GM18517 (cell line): ENCODE measurements around the gene GPX7.

Experiments used
- ATAC-seq: cut with Tn5 transposase; IDR thresholded peaks from one replicate; pipeline ENCODE4 v1.9.1; 2021; ENCODE audit warnings: mild to moderate bottlenecking, moderate library complexity; ENCODE audit not compliant: unreplicated experiment

The GPX7 gene

DNA sequence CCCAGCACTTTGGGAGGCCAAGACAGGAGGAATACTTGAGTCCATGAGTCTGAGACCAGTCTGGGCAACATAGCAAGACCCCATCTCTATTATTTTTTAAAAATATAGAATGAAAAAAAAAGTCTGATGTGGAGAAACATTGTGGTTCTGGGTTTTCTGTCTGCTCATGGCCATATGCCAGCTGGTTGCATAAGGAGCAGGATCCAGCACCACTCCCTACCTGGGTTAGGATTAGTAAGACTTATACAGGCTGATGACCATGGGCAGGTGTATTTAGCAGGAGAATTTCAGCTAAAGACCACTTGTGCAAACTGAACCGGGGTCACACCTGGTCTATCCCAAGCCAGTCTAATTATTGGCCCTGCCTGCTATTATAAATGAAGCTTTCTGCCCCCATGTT is 16.7 kb upstream of the GPX7 start:
- no peak for ATAC-seq

DNA sequence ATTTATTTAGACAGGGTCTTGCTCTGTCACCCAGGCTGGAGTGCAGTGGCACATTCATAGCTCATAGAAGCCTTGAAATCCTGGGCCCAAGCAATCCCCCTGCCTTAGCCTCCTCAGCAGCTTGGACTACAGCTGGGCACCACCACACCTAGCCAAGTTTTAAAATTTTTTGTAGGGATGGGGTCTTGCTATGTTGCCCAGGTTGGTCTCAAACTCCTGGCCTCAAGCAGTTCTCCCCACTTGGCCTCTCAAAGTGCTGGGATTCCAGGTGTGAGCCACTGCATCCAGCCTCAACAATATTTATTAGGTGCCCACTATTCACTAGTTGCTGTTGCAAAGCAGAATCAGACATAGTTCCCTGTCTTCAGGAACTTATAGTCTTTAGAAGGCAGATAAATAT is 14.1 kb upstream of the GPX7 start:
- ATAC-seq, result no peak

DNA sequence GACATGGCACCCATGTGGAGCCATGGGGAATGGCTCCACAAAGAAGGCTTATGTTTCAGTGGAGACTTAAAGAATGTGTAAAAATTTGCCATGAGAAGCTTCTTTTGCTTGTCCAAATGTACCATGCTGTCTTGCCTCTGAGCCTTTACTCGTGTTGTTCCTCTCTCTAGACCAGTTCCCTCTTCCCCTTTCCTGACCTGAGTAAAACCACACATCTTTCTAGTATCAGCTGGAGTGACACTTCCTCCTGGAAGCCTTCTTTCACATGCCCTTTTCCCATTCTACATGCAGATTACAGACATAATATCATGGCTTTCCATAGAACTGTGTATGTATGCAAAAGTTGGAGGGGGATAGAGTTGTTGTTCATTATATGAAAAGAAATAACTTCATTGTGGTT is 13.6 kb upstream of the GPX7 start:
- ATAC-seq, result no peak

DNA sequence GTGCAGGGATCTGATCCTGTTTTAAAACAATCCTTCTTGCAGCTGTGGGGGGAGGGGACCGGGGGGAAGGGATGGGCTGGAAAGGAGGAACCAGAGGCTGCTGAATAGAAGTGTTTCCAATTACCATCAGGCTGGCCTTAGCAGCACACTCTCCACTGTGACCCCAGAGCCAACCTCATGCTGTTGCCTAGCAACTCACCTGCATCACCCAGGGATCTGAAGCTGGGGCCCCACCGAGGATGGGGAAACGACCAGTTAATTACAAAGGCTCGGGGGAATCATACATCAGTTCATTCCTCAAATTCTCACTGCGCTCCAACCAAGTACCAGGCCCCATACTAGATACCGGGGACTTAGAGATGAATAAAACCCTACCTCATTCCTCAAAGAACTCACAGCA is 11.9 kb upstream of the GPX7 start:
- ATAC-seq, result no peak

DNA sequence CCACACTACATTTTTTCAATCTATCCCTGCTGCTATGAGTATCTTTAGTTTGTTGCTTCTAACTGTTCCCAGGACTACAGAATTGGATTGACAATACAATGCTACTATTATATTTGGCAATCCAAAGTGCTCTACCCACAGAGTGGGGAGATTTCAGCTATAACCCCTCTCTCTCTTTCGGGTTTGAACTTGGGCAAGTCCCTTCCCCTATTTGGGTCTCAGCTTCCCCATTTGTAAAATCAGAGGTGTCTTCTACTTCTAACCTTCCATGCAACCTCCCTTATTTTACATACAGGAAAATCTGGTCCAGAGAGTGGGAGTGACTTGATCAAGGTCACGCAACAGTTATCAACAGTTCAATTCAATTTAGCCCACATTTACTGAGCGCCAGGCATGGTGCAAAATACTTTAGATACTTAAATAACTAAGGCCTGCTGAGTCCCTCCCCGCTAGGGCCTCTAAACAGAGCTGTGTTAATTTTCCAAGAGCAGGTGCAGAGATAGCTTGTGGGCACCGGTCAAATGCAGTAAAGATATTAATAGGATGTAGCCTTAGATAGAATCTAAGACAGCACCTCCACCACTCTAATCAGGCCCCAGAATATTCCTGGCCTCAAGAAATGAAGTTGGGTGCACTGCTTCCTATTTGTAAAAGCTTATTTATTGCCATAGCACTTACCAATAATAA is 9.4 kb upstream of the GPX7 start:
- no peak for ATAC-seq

DNA sequence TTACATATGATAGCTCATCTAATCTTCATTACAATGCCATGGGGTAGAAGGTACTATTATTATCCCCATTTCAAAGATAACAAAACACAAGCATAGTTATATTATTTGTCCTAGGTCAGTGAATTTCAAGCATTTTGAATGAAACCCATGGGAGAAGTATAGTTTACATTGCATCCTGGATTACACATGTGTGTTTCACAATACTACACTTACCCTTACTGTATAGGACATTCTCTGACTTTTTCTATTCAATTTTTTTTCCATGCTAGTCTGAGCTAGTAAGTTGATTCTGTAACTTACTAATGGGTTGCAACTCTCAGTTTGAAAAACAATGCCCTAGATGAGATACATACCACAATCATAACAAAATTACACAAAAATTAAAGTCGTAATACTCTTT is 8.7 kb upstream of the GPX7 start:
- no peak for ATAC-seq

DNA sequence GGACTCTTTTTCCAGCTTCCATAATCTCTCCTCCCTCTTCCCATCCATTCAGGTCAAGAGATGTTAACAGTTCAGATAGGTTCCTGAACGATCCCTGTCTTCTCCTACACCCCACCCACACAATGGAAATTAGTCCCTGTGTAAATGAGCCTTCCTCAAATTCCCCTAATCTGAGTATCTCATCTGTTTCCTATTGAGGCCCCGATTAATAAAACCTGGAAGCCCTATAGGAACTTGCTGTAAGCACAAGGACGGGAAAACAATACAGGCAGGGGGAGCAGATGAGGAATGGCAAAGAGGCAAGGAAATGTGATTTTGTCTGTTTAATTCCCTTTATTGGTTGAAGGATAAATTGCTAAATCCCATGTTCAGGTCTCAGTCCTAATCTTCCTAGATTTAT is 7.1 kb upstream of the GPX7 start:
- no peak for ATAC-seq

DNA sequence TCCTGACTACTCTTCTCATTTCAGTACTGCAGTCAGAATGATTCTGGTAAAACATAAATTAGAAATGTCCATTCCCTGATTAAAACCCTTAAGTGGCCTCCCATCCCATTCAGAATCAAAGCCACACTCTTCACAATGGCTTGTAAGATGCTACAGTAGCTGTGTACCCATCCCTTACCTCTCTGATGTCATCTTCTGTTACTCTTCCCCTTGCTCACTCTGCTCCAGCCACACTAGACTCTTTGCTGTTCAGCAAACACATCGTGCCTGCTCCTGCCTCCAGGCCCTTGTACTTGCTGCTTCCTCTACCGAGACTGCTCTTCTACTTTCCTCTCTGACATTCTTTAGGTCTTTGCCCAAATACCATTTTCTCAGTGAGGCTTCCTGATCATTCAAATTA is 4.3 kb upstream of the GPX7 start:
- ATAC-seq, result no peak

DNA sequence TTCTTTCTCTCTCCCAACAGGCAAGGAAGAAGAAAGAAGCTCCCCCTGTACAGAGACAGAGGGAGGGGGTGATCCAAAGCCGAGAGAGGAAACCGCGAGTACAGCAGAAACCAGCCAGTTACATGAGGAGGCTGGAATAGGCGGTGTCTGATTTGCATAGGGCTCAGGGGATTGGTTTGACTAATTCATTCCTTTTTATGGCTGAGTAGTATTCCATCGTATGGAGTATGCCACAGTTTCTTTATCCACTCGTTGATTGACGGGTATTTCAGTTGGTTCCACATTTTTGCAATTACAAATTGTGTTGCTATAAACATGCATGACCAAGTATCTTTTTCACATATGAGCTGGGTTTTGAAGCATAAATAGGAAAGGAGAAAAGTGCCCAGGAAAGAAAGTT is 3.4 kb upstream of the GPX7 start:
- ATAC-seq, result no peak

DNA sequence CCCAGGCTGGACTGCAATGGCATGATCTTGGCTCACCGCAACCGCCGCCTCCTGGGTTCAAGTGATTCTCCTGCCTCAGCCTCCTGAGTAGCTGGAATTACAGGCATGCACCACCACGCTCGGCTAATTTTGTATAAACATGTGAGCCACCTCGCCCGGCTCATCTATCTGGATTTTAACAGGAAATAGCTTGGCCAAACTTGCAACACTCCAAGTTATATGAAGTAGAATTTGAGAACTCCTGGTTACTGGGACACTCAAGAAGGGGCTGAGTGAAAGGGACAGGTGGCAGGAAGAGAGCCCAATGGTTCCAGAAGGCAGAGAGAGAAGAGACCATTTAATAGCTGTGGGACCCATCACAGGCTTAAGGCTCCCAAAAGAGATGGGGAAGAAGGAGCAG is 2.9 kb upstream of the GPX7 start:
- no peak for ATAC-seq

DNA sequence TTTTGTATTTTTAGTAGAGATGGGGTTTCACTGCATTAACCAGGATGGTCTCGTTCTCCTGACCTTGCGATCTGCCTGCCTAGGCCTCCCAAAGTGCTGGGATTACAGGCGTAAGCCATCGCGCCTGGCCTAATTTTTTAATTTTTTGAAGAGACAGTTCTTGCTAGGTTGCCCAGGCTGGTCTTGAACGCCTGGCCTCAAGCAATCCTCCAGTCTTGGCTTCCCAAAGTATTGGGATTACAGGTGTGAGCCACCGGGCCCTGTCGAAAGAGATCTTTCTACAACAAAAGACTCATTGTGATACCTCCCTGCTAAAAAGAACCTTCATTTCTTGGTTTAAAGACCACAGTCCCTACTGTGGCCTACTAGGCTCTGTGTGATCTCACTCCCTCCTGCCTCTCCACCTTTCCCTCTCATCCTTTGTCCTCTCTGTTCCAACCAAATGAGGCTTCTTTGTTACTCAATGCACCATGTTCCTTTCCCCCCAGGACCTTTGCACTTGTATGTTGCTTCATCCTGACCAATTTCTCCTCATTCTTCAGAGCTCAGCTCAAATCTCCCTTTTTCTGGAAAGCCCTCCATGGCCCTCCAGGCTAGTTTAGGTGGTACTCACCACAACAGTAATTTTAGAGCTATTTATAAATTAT is 1.5 kb upstream of the GPX7 start:
- ATAC-seq, result no peak

DNA sequence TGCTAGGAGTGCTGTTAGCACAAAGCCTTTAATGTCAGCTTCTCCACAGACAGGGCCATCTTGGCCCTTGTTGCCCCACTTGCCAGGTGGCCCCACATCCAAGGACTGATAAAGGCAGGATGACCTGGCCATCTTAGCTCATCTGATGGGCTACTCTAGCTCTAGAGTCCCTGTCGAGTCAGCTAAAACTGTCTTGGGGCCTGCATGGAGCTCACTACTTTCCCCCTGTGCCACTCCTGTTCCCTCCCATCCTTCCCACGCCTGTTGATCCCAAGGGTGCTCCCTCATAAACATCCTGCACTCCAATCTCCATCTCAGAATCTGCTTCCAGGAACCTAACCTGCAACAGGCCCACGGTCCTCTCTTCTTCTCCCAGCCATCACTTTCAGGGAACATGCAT is 652 bp upstream of the GPX7 start:
- ATAC-seq, result no peak

DNA sequence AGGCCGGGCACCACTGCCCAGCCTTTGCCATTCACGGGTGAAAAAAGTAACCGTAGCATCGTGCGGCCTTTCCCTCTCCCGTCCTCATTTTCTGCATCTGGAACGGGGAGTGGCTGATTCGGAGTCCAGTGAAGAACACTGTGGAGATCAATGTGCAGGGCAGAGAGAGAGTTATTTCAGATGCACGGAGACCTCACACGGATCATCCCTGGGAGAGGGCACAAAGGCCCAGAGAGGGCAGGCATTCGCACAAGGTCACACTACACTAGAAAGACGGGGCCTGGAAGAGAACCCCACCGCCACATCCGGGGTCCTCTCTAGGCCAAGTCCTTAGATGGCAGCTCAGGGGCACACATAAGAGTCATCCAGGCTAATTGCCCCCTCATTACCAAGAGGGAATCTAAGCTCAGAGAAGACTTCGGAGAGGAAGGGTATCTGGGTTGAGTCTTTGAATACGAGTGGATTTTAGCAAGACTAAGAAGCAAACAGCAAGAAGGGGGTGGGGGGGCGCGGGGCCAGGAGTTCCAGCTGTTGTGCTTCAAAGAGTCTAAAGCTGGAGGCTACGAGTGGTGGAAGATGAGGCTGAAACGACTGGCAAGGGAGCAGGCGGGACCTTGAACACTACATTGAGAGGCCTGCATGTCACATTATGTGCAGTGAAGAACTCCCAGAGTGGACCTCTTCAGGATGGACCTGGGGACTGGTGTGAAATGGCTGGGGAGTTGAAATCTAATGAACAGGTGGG is 857 bp downstream of the GPX7 start:
- no peak for ATAC-seq

DNA sequence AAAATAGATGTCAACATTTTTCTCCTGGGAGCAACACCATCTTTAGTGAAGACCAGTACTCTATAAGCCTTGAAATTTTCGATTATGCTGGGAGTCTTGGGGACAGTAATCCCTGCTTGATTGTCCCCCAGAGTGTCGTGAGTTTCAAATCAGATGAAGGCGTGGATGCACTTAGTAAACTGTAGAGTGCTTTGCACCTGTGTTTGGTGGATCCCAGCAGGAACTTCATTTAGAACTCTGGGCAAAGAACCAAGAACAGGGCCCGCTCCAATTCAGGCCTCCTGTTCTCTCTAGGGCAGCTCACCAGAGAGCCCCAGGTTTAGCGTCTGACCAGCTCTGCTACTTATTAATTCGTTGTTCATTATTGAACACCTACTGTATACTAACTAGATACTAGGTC is 1.5 kb downstream of the GPX7 start:
- no peak for ATAC-seq

DNA sequence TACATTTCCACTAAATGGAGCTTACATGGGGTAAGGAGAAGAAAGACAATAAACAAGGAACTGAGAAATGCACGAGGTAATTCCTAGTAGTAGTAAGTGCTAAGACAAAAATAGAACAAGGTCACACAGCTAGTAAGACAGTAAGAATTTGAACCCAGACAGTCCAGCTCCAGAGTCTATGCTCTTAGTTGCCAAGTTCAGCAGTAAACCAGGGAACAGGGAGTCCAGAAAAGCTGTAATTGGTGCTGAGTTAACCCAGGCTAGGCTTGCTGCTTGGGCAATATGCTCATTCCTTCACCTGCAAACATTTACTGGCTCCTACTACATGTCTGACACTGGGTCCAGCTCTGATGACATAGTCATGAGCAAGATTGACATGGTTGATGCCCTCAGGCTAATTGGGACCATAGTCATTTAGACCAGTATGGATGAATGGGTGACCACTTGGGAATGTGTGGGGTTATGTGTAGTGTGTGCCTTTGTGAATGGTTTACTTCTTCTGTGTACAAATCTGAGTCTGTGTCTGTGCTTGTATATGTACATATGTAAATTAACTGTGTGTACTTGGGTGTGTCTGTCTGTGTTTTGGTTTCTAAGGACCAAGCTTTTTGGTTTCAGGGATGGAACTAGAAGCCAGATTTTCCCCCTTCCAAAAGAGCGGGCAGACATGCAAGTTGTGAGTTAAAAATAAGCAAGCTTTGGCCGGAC is 2.0 kb downstream of the GPX7 start:
- no peak for ATAC-seq

DNA sequence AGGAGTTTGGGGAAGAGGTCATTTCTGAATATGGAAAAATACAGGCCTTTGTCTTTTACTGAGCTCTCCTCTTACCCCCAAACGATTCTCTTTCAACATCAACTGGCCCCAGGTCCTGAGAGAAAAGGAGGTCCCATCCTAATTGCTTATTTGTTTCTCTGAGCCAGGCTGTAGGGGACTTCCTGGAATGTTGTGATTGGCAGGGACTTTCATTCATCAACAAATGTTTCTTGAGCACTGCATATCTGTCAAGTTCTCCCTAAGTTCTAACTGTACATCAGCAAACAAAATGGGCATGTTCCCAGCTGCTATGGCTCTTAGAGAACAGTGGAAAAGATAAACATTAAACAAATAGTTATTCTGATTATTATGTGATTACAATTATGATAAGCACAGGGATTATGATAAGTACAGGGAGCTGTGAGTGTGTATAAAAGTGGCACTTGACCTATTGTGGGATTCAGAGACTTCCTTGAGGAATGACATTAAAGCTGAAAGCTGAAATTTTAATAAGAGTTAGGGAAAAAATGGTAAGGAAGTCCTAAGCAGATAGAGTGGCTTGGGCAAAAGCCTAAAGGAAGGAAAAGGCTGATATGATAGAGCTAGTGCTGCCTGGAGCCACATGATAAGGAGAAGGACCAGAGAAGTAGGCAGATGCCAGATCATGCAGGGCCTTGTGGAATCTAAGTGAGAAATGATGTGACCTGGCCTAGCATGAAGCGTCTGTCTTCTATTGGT is 11.6 kb downstream of the GPX7 start:
- ATAC-seq, result no peak

DNA sequence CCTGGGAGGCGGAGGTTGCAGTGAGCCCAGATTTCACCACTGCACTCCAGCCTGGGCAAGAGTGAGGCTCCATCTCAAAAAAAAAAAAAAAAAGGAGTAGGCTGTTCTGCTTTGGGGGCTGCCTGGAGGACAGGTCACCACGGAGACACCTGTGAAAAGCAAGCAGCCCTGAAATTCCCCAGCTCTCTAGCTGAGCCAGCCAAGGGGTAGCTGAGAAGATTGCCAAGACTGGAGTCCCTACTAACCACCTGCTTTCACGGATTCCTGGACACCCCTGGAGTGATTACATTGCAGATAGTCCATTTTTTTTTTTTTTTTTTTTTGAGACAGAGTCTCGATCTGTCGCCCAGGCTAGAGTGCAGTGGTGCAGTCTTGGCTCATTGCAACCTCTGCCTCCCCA is 12.5 kb downstream of the GPX7 start:
- no peak for ATAC-seq

DNA sequence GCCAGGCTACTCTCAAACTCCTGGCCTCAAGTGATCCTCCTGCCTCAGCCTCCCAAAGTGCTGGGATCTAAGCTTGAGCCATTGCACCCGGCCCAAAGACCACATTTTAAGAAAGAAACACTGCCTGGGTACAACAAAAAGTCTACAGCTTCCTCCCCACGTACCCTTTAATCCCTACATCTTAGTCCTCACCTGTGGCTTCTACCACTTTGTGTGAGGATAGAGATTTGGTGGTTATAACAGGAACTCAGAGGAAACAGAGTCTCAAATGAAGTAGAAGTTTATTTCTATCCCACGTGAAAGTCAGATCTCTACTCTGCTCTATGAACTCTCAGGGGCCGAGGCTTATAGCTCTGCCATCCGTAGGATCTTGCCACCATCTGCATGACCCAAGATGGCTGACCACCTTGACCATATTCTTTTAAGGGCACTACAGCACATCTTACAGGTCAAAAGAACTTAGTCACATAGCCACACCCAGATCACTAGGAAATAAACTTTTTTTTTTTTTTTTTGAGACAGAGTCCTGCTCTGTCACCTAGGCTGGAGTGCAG is 13.4 kb downstream of the GPX7 start:
- no peak for ATAC-seq

DNA sequence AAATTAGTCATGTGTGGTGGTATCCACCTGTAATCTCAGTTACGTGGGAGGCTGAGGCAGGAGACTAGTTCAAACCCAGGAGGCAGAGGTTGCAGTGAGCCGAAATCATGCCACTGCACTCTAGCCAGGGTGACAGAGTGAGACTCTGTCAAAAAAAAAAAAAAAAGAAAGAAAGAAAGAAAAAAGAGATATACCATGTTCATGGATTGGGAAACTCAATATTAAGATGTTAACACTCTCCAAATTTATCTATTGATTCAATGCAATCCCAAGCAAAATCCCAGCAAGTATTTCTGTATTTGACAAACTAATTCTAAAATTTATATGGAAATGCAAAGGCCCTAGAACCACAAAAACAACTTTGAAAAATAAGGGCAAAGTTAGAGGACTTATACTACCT is 19.8 kb downstream of the GPX7 start:
- ATAC-seq, result no peak

DNA sequence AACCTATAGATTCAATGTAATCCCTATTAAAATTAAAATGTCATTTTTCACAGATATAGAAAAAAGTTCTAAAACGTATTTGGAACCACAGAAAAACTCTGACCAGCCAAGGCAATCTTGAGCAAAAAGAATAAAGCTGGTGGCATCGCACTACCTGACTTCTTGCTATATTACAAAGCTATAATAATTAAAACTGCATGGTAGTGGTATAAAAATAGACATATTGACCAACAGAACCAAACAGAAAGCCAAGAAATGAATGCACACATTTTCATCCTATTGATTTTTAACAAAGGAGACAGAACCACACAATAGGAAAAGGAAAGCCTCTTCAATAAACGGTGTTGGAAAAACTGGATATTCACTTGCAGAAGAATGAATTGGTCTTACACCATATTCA is 21.6 kb downstream of the GPX7 start:
- no peak for ATAC-seq

DNA sequence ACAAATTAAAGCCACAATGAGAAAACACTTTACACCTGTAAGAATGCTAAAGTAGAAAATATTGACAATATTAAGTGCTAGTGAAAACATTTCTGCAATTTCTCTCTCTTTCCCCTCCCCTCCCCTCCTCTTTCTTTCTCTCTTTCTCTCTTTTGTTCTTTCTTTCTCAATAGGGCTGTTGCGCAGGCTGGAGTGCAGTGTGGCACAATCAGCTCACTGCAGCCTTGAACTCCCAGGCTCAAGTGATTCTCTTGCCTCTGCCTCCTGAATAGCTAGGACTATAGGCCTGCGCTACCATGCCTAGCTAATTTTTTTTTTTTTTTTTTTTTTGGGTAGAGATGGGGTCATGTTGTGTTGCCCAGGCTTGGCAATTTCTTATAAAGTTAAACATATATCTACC is 24.9 kb downstream of the GPX7 start:
- no peak for ATAC-seq
